Activated CD8-positive, alpha-beta T cell treated with anti-CD3 and anti-CD28 coated beads for 36 hours (primary cell): Measurements from ENCODE around the gene NLRP10. TPM values are rescaled to one million over a fixed set of nuclear protein-coding genes. Genes with fewer than 3 reads are reported as not detected.

Experiments used
- ATAC-seq: fragments of 200-7000 bp; cut with Tn5 transposase; one replicate; pipeline ENCODE4 v1.10.0; 2021; ENCODE audit warnings: mild to moderate bottlenecking, moderate library complexity
- CTCF ChIA-PET: fragments of 350-600 bp; sonication (Branson Sonifier 250); formaldehyde crosslinking; loops from one replicate; lab custom pipeline; 2021; ENCODE audit warnings: antibody characterized with exemption; lab: Charles Lee
- POLR2A ChIA-PET: fragments of 350-600 bp; sonication (Branson Sonifier 250); formaldehyde crosslinking; loops from one replicate; lab custom pipeline; 2021; ENCODE audit warnings: antibody characterized with exemption; lab: Charles Lee
- DNase-seq: peaks from one replicate; pipeline ENCODE4 v3.0.0-alpha.2; 2020
- H3K27ac Mint-ChIP-seq: one replicate; pipeline ENCODE4 v1.8.0; 2021; ENCODE audit warnings: mild to moderate bottlenecking, mixed read lengths
- H3K27me3 Mint-ChIP-seq: one replicate; pipeline ENCODE4 v1.8.0; 2021; ENCODE audit warnings: mixed read lengths
- H3K36me3 Mint-ChIP-seq: one replicate; pipeline ENCODE4 v1.8.0; 2021; ENCODE audit warnings: low read depth, mixed read lengths
- H3K4me1 Mint-ChIP-seq: one replicate; pipeline ENCODE4 v1.8.0; 2021; ENCODE audit warnings: low read depth, mixed read lengths
- H3K4me3 Mint-ChIP-seq: one replicate; pipeline ENCODE4 v1.8.0; 2021; ENCODE audit warnings: mild to moderate bottlenecking, moderate library complexity, mixed read lengths
- H3K9me3 Mint-ChIP-seq: one replicate; pipeline ENCODE4 v1.8.0; 2021; ENCODE audit warnings: mixed read lengths
- CTCF ChIP-seq: fragments of 200-600 bp; IDR thresholded peaks from one replicate; pipeline ENCODE4 v1.8.0; 2022; ENCODE audit warnings: antibody characterized with exemption, mild to moderate bottlenecking
- intact Hi-C: fragments of 100-400 bp; cut with micrococcal nuclease; formaldehyde crosslinking; loops from one replicate; pipeline ENCODE4 v1.10.0; 2022
- total RNA-seq, 2 experiments: library from RNA; stranded (reverse); gene quantifications; one replicate each; pipeline ENCODE4 v1.2.3, GENCODE V29; 2021

Gene NLRP10
- total RNA-seq, 2 experiments from 2014 or later: not detected

GRCh38 chr11:7977232-7977917 lies 12.1 kb upstream of the NLRP10 start:
- no peak for TF ChIP-seq CTCF
- ATAC-seq (no peak), DNase-seq (no peak)
- no peaks in the 10 kb centered on the region for H3K4me1 Mint-ChIP-seq
- H3K27ac Mint-ChIP-seq: no peak overlapping the region
- ChIA-PET POLR2A (no interaction called here), CTCF (interaction anchor here (0.6 to 3.5 kb wide), 6 partner anchors 9 to 93 kb away, joined by 3 to 17 read pairs (median 4); partner anchors contain the start of gene EIF3F)
- no peak overlapping the region for H3K4me3 Mint-ChIP-seq
- peaks cover 3% of the 10 kb centered on the region for H3K27me3 Mint-ChIP-seq
- no peaks in the 10 kb centered on the region for H3K36me3 Mint-ChIP-seq
- no peaks in the 10 kb centered on the region for H3K9me3 Mint-ChIP-seq
- intact Hi-C loops: no loop called here

GRCh38 chr11:7974668-7975067 lies 9.4 kb upstream of the NLRP10 start:
- H3K27me3 Mint-ChIP-seq: peaks cover 5% of the 10 kb centered on the region
- ChIA-PET POLR2A (no interaction called here), CTCF (interaction anchor here (3.5 kb wide), 1 partner anchor 12 kb away, joined by 17 read pairs; the partner anchor contains the start of gene EIF3F)
- TF ChIP-seq CTCF: no peak
- H3K4me3 Mint-ChIP-seq: no peak overlapping the region
- no peak overlapping the region for H3K27ac Mint-ChIP-seq
- intact Hi-C loops: no loop called here
- no peaks in the 10 kb centered on the region for H3K9me3 Mint-ChIP-seq
- no peaks in the 10 kb centered on the region for H3K36me3 Mint-ChIP-seq
- DNase-seq: no peak
- no peak for ATAC-seq
- H3K4me1 Mint-ChIP-seq: no peaks in the 10 kb centered on the region

GRCh38 chr11:7973011-7973410 lies 7.8 kb upstream of the NLRP10 start:
- peaks cover 10% of the 10 kb centered on the region for H3K27me3 Mint-ChIP-seq
- no peaks in the 10 kb centered on the region for H3K9me3 Mint-ChIP-seq

GRCh38 chr11:7971846-7972245 lies 6.6 kb upstream of the NLRP10 start:
- intact Hi-C loops: no loop called here
- peaks cover 12% of the 10 kb centered on the region for H3K27me3 Mint-ChIP-seq
- DNase-seq (no peak), ATAC-seq (no peak)
- ChIA-PET POLR2A (no interaction called here), CTCF (no interaction called here)
- H3K9me3 Mint-ChIP-seq: no peaks in the 10 kb centered on the region
- H3K4me1 Mint-ChIP-seq: no peaks in the 10 kb centered on the region
- TF ChIP-seq CTCF: no peak
- no peaks in the 10 kb centered on the region for H3K36me3 Mint-ChIP-seq
- H3K27ac Mint-ChIP-seq: no peak overlapping the region
- no peak overlapping the region for H3K4me3 Mint-ChIP-seq

More at GRCh38 chr11:7973011-7973410, 7.8 kb upstream of the NLRP10 start:
- intact Hi-C loops: no loop called here
- Mint-ChIP-seq H3K27ac (no peak overlapping the region), H3K4me1 (no peaks in the 10 kb centered on the region), H3K36me3 (no peaks in the 10 kb centered on the region), H3K4me3 (no peak overlapping the region)
- no peak for ATAC-seq
- ChIA-PET POLR2A (no interaction called here), CTCF (interaction anchor here (0.9 kb wide), 1 partner anchor 13 kb away, joined by 3 read pairs; the partner anchor contains the start of gene EIF3F)
- no peak for TF ChIP-seq CTCF
- DNase-seq: no peak
